Measurements from ENCODE around the gene DNPH1.

Gene DNPH1

DNA sequence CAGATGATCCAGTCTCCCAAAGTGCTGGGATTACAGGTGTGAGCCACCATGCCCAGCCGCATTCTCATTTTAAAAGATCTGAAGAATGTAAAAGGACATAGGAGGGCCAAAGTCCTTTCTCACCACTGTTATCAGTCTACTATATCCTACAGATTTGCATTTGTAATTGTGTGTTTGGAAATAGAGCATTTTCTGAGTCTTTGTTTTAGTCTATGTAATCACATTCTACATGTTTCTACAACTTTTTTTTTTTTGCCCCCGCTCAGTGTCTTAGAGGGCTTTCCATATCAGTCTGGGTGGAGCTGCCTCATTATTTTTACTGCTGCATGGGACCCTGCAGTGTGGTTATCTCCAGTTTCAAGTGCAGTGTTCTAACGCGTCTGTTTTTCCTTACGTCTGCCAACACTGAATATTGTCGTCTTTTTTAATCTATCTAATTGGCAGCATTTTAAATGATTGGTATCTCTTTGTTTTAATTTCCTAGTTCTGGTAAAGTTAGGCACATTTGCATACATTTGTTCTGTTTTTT is 39.4 kb downstream of the DNPH1 start:
- ChIA-PET POLR2A (interaction anchor here (1.1 kb wide), 1 partner anchor 34 kb away, joined by 6 read pairs; no protein-coding TSS in a partner anchor), CTCF (interaction anchor here (0.5 to 1.5 kb wide), 2 partner anchors 13 to 232 kb away, joined by 3 to 4 read pairs; no protein-coding TSS in a partner anchor)
- Histone ChIP-seq H3K4me1 (ENCODE audit: control extremely low read depth in 1 of 4, control insufficient read depth in 4 of 4, insufficient read depth in 4 of 4, low read length in 3 of 4) (no peaks in the 10 kb centered on the region), H3K4me3 (ENCODE audit: control insufficient read depth in 1 of 7, extremely low read depth in 1 of 7, insufficient read depth in 4 of 7, low read depth in 2 of 7, low read length in 6 of 7) (no peak overlapping the region), H3K36me3 (ENCODE audit: control insufficient read depth in 4 of 4, insufficient read depth in 4 of 4, low read length in 3 of 4) (peaks cover 12 to 61% (median 44%) of the 10 kb centered on the region in 4 experiments), H3K9me3 (ENCODE audit: control extremely low read depth in 1 of 5, control insufficient read depth in 4 of 5, insufficient read depth in 2 of 5, low read depth in 1 of 5, low read length in 4 of 5) (no peaks in the 10 kb centered on the region), H3K27me3 (replicated peaks in 2 of 5; ENCODE audit: control insufficient read depth in 4 of 5, insufficient read depth in 5 of 5, low read length in 4 of 5) (no peaks in the 10 kb centered on the region), H3K27ac (ENCODE audit: insufficient read depth in 1 of 2, low read depth in 1 of 2, low read length in 2 of 2, poor library complexity in 1 of 2, severe bottlenecking in 2 of 2) (no peak overlapping the region)
- DNase-seq: no peak
- no CpG with 5 or more reads among the region's 6 CpGs for WGBS (ENCODE audit: insufficient coverage)

DNA sequence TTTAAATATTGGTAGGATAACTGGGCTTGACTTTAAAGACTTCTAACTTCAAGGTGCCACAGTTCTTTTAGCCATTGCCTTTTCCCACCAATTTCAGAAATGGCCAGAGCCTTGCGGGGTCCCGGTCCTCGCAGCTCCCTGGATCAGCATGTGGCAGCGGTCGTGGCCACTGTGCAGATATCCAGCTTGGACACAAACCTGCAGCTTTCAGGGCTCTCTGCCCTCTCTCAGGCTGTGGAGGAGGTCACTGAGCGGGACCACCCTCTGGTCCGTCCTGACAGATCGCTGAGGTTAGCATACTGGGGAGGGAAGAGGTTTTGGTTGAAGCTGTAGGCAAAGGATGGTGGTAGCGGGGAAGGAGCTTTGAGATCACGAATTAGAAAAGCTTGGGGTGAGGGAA is 40.9 kb downstream of the DNPH1 start:
- ChIA-PET CTCF (no interaction called here), POLR2A (interaction anchor here (1.2 kb wide), 1 partner anchor 40 kb away, joined by 4 read pairs; the partner anchor contains the start of gene DNPH1)
- Histone ChIP-seq H3K36me3 (ENCODE audit: control insufficient read depth in 4 of 4, insufficient read depth in 4 of 4, low read length in 3 of 4) (peaks cover 12 to 61% (median 45%) of the 10 kb centered on the region in 4 experiments), H3K9me3 (ENCODE audit: control extremely low read depth in 1 of 5, control insufficient read depth in 4 of 5, insufficient read depth in 2 of 5, low read depth in 1 of 5, low read length in 4 of 5) (no peaks in the 10 kb centered on the region), H3K27me3 (replicated peaks in 2 of 5; ENCODE audit: control insufficient read depth in 4 of 5, insufficient read depth in 5 of 5, low read length in 4 of 5) (no peaks in the 10 kb centered on the region), H3K27ac (ENCODE audit: insufficient read depth in 1 of 2, low read depth in 1 of 2, low read length in 2 of 2, poor library complexity in 1 of 2, severe bottlenecking in 2 of 2) (no peak overlapping the region), H3K4me3 (ENCODE audit: control insufficient read depth in 1 of 7, extremely low read depth in 1 of 7, insufficient read depth in 4 of 7, low read depth in 2 of 7, low read length in 6 of 7) (no peak overlapping the region), H3K4me1 (ENCODE audit: control extremely low read depth in 1 of 4, control insufficient read depth in 4 of 4, insufficient read depth in 4 of 4, low read length in 3 of 4) (peaks cover 0 to 1% (median under 1%) of the 10 kb centered on the region in 4 experiments)
- WGBS (ENCODE audit: insufficient coverage): 98% methylated on average over 8 of the region's 10 CpGs
- DNase-seq: no peak

DNA sequence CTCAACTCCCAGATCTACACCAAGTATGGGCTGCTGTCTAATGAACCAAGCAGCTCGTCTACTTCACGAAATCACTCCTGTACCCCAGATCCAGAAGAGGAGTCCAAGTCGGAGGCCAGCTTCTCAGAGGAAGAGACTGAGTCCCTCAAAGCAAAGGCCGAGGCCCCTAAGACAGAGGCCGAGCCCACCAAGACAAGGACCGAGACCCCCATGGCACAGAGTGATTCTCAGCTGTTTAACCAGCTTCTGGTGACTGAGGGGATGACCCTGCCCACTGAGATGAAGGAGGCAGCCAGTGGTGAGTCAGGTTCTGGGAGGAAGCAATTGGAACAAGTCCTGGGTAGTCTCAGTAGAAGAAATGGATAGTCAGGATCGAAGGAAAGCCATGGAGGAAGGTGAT is 41.5 kb downstream of the DNPH1 start:
- Histone ChIP-seq H3K27ac (ENCODE audit: insufficient read depth in 1 of 2, low read depth in 1 of 2, low read length in 2 of 2, poor library complexity in 1 of 2, severe bottlenecking in 2 of 2) (no peak overlapping the region), H3K9me3 (ENCODE audit: control extremely low read depth in 1 of 5, control insufficient read depth in 4 of 5, insufficient read depth in 2 of 5, low read depth in 1 of 5, low read length in 4 of 5) (no peaks in the 10 kb centered on the region), H3K4me1 (ENCODE audit: control extremely low read depth in 1 of 4, control insufficient read depth in 4 of 4, insufficient read depth in 4 of 4, low read length in 3 of 4) (peaks cover 0 to 7% (median 6%) of the 10 kb centered on the region in 4 experiments), H3K4me3 (ENCODE audit: control insufficient read depth in 1 of 7, extremely low read depth in 1 of 7, insufficient read depth in 4 of 7, low read depth in 2 of 7, low read length in 6 of 7) (no peak overlapping the region), H3K36me3 (ENCODE audit: control insufficient read depth in 4 of 4, insufficient read depth in 4 of 4, low read length in 3 of 4) (peaks cover 10 to 55% (median 41%) of the 10 kb centered on the region in 4 experiments), H3K27me3 (replicated peaks in 2 of 5; ENCODE audit: control insufficient read depth in 4 of 5, insufficient read depth in 5 of 5, low read length in 4 of 5) (no peaks in the 10 kb centered on the region)
- no peak for DNase-seq
- 94% methylated on average over 5 of the region's 7 CpGs for WGBS (ENCODE audit: insufficient coverage)
- CTCF ChIA-PET: no interaction called here
- POLR2A ChIA-PET: interaction anchor here (1.2 kb wide), 1 partner anchor 41 kb away, joined by 4 read pairs; the partner anchor contains the start of gene DNPH1

DNA sequence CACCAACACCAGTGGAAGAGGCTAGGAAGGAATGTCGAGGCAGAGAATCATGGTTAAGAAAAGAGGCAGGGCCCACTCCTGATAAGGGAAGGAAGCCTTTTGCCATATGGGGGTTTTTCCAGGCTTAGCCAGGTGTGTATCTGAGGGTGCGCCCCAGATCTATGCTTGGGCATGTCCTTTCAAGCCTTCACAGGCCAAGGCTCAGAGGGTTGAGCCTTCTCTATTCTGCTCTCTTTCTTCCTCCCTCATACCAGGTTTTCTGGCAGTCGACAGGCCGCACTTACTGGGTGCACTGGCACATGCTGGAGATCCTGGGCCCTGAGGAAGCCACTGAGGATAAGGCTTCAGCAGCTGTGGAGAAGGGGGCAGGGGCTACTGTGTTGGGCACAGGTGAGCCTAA is 42.6 kb downstream of the DNPH1 start:
- CTCF ChIA-PET: no interaction called here
- no peak overlapping the region for H3K27ac ChIP-seq (ENCODE audit: insufficient read depth in 1 of 2, low read depth in 1 of 2, low read length in 2 of 2, poor library complexity in 1 of 2, severe bottlenecking in 2 of 2)
- 95% methylated on average over 4 of the region's 4 CpGs for WGBS (ENCODE audit: insufficient coverage)

DNA sequence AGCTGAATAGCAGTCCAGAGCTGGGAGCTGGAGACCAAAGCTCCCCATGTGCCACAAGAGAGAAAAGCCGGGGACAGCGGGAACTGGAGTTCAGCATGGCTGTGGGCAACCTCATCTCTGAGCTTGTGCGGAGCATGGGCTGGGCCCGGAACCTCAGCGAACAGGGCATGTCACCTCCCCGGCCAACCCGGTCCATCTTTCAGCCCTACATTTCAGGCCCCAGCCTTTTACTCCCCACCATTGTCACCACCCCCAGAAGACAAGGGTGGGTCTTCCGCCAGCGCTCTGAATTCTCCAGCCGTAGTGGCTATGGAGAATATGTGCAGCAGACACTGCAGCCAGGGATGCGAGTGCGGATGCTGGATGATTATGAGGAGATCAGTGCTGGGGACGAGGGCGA is 43.3 kb downstream of the DNPH1 start:
- no peak for DNase-seq
- Histone ChIP-seq H3K36me3 (ENCODE audit: control insufficient read depth in 4 of 4, insufficient read depth in 4 of 4, low read length in 3 of 4) (peaks cover 8 to 53% (median 38%) of the 10 kb centered on the region in 4 experiments), H3K4me3 (ENCODE audit: control insufficient read depth in 1 of 7, extremely low read depth in 1 of 7, insufficient read depth in 4 of 7, low read depth in 2 of 7, low read length in 6 of 7) (no peak overlapping the region), H3K27ac (ENCODE audit: insufficient read depth in 1 of 2, low read depth in 1 of 2, low read length in 2 of 2, poor library complexity in 1 of 2, severe bottlenecking in 2 of 2) (no peak overlapping the region), H3K27me3 (replicated peaks in 2 of 5; ENCODE audit: control insufficient read depth in 4 of 5, insufficient read depth in 5 of 5, low read length in 4 of 5) (no peaks in the 10 kb centered on the region), H3K9me3 (ENCODE audit: control extremely low read depth in 1 of 5, control insufficient read depth in 4 of 5, insufficient read depth in 2 of 5, low read depth in 1 of 5, low read length in 4 of 5) (no peaks in the 10 kb centered on the region), H3K4me1 (ENCODE audit: control extremely low read depth in 1 of 4, control insufficient read depth in 4 of 4, insufficient read depth in 4 of 4, low read length in 3 of 4) (peaks cover 0 to 21% (median 18%) of the 10 kb centered on the region in 4 experiments)
- 98% methylated on average over 9 of the region's 14 CpGs for WGBS (ENCODE audit: insufficient coverage)
- CTCF ChIA-PET: interaction anchor here (0.7 kb wide), 1 partner anchor 16 kb away, joined by 3 read pairs; no protein-coding TSS in a partner anchor
- POLR2A ChIA-PET: no interaction called here

More for the DNA sequence above, 42.6 kb downstream of the DNPH1 start:
- H3K36me3 ChIP-seq (ENCODE audit: control insufficient read depth in 4 of 4, insufficient read depth in 4 of 4, low read length in 3 of 4): peaks cover 8 to 53% (median 37%) of the 10 kb centered on the region in 4 experiments
- H3K4me1 ChIP-seq (ENCODE audit: control extremely low read depth in 1 of 4, control insufficient read depth in 4 of 4, insufficient read depth in 4 of 4, low read length in 3 of 4): peaks cover 0 to 16% (median 13%) of the 10 kb centered on the region in 4 experiments
- no peak overlapping the region for H3K4me3 ChIP-seq (ENCODE audit: control insufficient read depth in 1 of 7, extremely low read depth in 1 of 7, insufficient read depth in 4 of 7, low read depth in 2 of 7, low read length in 6 of 7)
- no peak for DNase-seq
- POLR2A ChIA-PET: no interaction called here
- H3K27me3 ChIP-seq (replicated peaks in 2 of 5; ENCODE audit: control insufficient read depth in 4 of 5, insufficient read depth in 5 of 5, low read length in 4 of 5): no peaks in the 10 kb centered on the region
- no peaks in the 10 kb centered on the region for H3K9me3 ChIP-seq (ENCODE audit: control extremely low read depth in 1 of 5, control insufficient read depth in 4 of 5, insufficient read depth in 2 of 5, low read depth in 1 of 5, low read length in 4 of 5)

DNA sequence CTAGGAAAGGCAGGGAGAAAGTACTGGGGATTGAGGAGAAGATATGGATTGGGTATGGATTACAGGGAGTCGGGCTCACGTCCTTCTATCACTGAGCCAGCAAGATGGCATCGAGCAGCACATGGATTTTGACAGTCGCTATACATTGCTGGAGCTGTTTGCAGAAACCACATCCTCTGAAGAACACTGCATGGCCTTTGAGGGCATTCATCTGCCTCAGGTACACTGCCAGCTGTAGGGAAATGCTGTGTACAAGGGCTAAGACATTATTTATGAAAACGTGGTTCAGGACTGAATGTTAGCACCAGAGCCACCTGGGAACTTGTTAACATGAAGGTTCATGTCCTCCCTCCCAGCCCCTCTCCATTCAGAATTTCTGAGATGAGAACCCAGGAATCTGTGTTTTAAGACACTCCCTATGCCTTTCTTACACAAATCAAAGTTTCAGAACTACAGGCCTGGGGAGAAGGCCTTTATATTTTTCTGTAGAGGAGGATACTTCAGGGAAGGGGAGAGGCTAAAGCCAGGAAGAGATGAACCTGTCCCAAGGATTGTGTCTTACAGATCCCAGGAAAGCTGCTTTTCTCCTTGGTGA is 43.8 kb downstream of the DNPH1 start:
- Histone ChIP-seq H3K4me3 (ENCODE audit: control insufficient read depth in 1 of 7, extremely low read depth in 1 of 7, insufficient read depth in 4 of 7, low read depth in 2 of 7, low read length in 6 of 7) (no peak overlapping the region), H3K9me3 (ENCODE audit: control extremely low read depth in 1 of 5, control insufficient read depth in 4 of 5, insufficient read depth in 2 of 5, low read depth in 1 of 5, low read length in 4 of 5) (no peaks in the 10 kb centered on the region), H3K27me3 (replicated peaks in 2 of 5; ENCODE audit: control insufficient read depth in 4 of 5, insufficient read depth in 5 of 5, low read length in 4 of 5) (no peaks in the 10 kb centered on the region), H3K27ac (ENCODE audit: insufficient read depth in 1 of 2, low read depth in 1 of 2, low read length in 2 of 2, poor library complexity in 1 of 2, severe bottlenecking in 2 of 2) (no peak overlapping the region), H3K36me3 (ENCODE audit: control insufficient read depth in 4 of 4, insufficient read depth in 4 of 4, low read length in 3 of 4) (peaks cover 8 to 52% (median 41%) of the 10 kb centered on the region in 4 experiments), H3K4me1 (ENCODE audit: control extremely low read depth in 1 of 4, control insufficient read depth in 4 of 4, insufficient read depth in 4 of 4, low read length in 3 of 4) (peaks cover 0 to 21% (median 18%) of the 10 kb centered on the region in 4 experiments)
- POLR2A ChIA-PET: no interaction called here
- 100% methylated on average over 5 of the region's 5 CpGs for WGBS (ENCODE audit: insufficient coverage)
- CTCF ChIA-PET: interaction anchor here (0.6 to 1.5 kb wide), 3 partner anchors 16 to 320 kb away, joined by 3 read pairs; no protein-coding TSS in a partner anchor
- DNase-seq: no peak
